GM18517 (cell line): ENCODE results near the gene CA5B.
"Not testable (repeated sequence)": the region's sequence is repeated elsewhere in the genome, so short reads cannot be mapped to it uniquely, and the experiment has no call there.

ENCODE experiments used
- ATAC-seq: cut with Tn5 transposase; IDR thresholded peaks from one replicate; pipeline ENCODE4 v1.9.1; 2021; ENCODE audit warnings: mild to moderate bottlenecking, moderate library complexity; ENCODE audit not compliant: unreplicated experiment

Gene CA5B

DNA sequence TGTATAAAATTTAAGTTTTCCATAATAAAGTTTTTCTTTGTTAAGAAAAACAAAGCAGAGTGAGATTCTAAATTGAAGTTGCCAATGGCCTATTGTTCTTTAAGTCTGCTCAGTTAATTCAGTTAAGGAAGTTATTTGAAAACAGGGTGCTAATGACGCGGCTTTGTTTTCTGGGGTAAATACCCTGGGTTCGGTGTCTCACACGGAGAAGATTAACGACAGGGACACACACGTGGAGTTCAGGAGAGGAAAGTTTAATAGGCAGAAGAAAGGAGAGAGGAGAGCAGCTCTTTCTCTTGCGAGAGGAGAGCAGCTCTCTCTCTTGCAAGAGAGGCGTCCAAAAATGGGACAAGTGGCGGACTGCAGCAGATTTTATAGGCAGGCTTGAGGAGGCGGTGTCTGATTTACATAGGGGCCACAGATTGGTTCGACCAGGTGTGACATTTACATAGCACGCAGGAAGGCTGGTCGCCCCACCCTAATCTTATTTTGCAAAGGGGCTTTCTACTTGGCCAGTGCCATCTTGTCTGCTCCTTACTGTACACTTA, 9.6 kb downstream of the CA5B start:
- no peak for ATAC-seq

DNA sequence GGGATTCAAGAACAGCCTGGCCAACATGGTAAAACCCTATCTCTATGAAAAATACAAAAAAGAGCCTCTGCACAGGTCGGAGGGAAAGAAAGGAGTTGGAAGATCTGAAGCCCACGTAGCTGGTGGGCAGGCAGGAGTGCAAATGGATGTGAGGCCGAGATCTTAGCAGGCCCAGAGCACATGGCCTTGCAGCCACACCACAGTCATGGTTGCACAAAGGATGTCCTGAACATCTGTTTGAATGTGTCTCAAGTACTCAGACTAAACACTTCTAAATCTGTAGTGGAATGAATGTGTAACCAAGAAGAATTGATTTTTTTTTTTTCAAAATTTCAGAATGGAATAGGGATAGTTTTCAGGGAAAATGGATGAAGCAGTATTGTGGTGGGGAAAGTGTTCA, 10.8 kb downstream of the CA5B start:
- no peak for ATAC-seq

DNA sequence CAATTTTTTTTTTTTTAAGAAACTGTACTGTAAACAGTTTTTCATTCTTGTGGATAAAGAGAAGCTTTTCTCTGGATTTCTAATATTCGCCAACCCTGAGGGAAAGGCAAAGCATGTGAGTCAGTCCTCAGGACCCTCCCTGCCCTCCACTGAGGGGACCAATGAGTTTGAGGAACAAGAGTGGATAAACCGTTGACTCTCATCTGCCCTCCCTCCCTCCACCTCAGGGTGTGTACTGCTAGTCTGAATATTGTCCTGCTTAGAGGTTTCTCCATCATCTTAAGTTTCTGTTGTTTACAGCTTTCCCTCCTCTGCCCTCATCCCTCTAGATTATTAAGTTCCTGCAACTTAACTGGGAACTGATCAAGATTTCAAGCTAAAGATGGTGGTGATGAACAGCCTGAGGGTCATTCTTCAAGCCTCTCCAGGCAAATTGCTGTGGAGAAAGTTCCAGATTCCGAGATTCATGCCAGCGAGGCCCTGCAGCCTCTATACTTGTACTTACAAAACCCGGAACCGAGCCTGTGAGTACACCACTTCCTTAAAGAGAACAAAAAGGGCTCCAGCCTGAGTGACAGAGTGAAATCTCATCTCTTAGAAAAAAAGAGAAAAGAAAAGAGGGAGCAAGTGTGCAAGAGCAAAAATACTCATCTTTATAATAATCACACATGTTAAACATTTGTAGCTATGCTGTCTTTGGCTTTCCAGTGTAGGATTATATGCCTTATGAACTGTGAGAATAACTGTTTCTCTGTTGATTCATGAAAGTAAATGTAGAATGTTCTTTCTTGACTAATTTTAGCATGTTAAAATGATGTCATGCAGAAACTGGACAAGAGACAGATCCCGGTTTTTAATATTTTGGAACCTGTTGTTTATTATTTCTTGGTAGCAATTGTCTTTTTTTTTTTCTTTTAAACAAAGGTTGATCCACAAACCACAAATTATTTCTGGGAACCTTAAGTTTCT, 11.9 kb downstream of the CA5B start:
- ATAC-seq = peak; percentile 83

DNA sequence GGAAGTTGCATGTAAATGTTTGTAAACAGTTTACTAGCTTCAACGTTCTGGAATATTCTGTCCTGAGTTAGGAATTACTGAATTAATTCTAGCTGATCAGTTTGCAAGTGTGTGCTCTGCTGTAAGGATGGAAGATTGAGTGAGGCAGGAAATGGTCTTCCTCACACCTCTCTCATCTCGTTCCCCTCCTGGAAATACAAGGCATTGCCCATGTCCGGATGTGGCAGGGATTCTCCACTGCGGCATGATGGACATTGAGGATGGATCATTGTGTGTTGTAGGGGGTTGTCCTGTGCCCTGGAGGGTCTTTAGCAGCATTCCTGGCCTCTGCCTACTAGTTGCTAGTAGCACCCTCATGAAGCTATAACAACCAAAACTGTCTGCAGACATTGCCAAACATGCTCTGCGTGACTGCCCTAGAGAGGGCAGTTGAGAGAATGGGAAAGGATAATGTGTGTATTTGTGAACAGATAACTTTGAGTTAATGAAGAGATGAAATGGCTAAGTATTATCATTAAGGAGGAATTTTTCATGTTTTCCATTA, 12.6 kb downstream of the CA5B start:
- ATAC-seq = no peak

DNA sequence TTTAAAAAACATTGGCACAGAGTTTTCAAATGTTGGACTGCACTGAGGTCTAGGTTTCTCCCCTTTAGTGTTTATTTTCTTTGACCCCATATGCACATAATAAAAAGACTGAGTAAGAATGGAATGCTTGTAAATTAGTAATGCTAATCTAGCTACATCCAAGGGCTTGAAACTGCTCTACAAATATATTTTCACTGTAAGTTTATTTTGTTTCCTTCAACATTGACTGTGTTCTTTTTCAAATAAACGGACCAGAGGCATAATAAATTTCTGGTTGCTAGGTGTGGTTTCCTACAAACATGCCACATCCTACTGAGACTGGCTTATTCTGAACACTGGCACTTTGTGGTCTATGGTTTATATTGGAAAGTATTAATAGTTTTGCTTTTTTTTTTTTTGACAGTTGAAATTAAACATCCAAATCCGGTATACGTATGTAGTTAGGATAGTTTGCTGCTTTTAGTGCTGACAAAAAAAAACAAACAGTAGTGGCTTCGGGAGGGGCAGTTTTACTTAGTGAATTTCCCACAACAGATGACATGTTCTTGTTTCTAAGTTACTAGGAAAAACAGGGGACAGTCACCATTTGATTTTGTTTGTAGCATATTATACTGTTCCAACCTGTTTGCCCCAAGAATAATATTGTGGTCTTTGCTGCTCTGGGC, 13.2 kb downstream of the CA5B start:
- ATAC-seq = no peak

DNA sequence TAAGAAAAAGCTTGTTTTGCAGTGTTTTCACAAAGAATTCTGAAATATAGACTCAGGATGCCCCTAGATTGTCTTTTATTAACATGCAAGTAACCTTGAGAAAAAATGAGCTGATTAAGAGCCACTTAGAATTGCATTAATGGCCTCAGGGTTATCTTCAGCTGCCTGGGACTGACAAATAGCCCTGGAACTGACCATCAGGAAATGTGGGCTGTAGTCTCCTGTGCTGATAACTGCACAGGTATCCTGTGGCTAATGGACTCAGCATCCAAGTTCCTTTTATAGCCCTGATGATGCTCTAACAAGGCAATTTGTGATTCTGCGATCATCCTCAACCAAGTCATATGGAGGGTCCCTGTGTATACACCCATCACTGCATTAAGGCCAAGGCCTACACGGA, 17.0 kb downstream of the CA5B start:
- no peak for ATAC-seq

DNA sequence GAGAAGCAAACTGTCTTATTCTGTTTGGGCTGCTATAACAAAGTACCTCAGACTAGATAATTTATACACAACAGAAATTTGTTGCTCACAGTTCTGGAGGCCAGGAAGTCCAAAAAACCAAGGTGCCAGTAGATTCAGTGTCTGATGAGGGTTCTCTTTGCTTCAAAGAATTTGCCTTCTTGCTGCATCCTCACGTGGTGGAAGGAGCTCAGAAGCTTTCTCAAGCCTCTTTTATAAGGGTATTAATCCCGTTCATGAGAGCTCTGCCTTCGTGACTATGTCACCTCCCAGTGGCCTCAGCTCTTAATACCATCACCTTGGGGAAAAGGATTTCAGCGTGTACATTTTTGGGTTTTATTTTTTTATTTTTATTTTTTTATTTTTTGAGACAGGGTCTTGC, 20.1 kb downstream of the CA5B start:
- ATAC-seq = no peak

DNA sequence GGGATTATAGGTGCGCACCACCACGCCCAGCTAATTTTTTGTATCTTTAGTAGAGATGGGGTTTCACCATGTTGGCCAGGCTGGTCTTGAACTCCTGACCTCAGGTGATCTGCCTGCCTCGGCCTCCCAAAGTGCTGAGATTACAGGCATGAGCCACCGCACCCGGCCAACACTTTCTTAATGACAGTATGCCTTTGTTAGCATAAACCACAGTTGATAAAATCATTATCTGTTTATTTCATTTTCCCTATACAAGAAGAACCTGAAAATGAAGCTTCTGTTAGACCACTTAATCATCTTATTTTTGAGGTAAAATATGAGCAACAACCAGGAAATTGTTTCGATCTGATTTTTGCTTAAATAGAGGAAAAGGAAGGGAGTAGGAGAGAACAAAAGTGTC, 21.8 kb downstream of the CA5B start:
- not testable (repeated sequence) for ATAC-seq

DNA sequence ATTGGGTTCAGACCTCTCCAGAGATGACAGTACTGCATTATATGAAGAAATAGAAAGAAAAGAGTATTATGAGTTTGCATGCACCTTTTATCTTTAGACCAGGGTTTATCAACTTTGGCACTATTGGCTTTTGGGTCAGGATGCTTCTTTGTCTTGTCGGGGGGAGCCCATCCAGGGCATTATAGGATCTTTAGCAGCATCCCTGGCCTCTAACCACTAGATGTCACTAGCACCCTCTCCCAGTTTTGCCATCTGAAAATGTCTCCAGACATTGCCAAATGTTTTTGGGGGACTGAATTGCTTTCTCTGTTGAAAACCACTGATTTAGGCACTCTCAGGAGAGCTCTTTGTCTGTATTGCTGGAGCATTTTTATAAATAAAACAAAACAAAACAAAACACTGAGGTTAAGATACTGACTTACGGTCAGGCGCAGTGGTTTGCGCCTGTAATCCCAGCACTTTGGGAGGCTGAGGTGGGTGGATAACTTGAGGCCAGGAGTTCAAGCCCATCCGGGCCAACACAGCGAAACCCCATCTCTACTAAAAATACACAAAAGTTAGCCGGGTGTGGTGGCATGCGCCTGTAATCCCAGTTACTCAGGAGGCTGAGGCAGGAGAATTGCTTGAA, 23.6 kb downstream of the CA5B start:
- ATAC-seq = no peak

DNA sequence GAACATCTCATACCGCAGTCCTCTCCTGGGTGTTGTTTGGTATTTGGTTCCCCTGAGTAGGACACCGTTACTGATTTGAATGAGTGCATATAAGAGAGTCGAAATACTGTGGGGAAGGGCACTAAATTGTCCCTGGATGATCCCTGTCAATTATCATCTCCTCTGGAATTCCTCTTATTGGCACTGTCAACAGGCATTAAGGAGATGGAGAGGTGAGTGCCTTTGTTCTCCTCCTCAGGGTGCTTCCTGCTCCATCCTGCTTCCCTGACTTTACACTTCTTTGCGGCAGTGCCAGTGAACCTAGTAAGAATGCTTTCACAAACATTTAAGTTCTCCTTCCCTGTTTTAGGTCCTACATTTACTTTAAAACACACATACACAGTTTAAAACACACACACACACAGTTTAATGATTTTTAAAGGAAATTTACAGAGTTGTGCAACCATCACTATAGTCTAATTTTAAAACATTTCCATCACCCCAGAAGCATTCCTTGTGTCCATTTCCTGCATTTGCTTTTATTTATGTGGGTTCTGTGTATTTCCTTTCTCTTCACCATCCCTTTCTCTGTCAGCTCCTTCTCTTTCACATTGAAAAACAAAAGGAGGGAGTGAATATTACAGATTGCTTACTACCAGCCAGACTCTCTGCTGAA, 31.4 kb downstream of the CA5B start:
- no peak for ATAC-seq

DNA sequence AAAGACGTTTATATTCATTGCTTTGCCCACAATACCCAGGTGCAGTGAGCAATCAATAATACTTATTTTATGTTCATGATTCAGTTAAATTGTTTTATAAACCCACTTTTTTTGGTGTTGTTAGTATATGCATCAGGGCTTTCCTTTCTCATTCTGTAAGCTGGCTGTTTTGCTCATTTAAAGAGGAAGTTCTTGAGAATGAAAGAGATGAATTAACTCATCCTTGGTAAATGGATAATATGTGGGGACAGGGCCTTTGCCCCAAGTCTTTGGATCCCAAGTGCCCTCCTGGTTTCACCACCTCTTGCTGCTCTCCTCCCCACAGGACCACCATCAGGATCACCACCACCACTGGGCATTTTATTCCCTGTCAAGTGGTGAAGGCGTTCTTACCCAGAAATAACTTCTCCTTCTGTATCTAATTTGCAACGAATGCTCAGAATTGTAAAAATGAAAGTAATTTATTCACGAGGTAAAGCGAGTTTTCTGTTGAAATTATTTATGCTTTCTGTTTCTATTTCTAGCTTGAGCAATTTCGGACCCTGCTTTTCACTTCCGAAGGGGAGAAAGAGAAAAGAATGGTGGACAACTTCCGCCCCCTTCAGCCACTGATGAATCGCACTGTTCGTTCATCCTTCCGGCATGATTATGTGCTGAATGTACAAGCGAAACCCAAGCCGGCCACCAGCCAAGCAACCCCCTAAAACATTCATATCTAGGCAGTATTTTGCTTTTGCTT, 44.1 kb downstream of the CA5B start:
- ATAC-seq = peak; percentile 85

DNA sequence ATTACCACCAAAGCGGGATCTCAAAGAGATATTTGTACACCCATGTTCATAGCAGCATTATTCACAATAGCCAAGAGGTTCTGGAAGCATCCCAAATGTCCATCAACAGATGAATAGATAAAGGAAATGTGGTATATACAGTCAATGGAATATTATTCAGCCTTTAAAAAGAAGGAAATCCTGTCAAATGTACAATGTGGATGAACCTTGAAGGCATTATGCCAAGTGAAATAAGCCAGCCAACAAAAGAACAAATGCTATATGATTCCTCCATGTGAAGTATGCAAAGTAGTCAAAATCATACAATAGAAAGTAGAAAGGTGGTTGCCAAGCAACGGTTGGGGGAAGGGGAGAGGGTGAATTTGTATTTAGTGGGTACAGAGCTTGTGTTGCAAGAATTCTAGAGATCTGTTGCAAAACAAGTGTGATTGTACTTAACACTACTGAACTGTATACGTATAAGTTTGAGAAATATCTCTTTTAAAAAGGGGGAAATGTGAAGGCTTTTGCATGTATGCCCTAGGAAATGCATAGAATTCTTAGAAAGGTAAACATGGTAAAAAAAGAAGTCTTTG, 47.2 kb downstream of the CA5B start:
- no peak for ATAC-seq

DNA sequence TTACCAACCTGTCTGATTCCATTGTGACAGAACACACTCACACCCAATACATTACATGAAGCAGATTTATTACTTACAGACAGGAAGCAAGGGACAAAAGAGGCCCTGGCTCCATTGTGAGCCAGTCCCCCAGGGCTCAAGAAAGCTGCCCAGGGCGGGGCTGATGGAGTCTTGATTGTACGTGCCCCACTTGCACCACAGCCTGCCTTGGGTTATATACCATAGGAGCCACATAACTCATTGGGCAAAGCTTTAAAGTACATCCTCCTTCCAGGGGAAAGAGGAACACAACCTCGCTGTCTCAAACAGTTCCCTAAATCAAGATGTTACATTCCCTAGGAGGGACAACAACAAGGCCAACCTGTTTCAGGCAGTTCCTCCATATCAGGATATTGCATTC, 48.8 kb downstream of the CA5B start:
- no peak for ATAC-seq

DNA sequence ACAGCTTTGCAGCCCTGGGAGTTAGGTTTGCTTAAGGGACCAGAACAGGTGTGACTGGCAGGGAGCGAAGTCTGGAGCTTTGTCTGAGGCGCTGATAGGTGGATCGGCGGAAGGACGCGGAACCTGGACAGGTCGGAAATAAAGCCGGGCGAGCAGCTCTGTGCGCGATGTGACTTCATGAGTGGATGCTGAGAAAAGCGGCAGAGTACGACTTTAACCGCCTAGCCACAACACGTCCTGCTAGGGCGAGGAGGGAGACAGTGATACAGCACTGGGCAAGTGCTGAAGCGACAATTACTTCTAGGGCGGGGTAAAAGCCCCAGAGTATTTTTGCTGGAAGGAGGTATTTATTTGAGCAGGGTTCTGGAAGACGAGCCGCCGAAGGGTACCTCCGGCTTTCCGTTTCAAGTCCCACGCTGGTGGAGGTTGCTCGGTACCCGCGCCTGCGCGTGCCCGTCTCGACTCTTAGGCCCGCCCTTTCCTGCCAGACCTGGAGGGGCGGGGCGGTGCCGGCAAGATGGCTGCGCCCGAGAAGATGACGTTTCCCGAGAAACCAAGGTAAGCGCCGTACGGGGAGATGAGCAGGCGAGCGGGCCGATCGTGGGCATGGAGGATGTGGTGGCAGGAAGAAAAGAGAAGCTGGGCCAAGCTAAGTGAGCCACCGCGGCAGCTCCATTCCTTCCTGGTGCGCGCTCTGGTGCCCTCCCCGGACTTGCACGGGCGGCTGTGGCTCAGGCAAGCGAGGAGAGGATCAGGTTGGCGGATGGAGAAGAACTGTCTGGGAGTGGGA, 52.1 kb downstream of the CA5B start, which contains the start of gene ZRSR2:
ZRSR2 (plus strand) TSS at position 506 of the 790 bp plus-strand sequence; CDS start at position 518, 12 bp downstream.
- peak; percentile 91 for ATAC-seq

DNA sequence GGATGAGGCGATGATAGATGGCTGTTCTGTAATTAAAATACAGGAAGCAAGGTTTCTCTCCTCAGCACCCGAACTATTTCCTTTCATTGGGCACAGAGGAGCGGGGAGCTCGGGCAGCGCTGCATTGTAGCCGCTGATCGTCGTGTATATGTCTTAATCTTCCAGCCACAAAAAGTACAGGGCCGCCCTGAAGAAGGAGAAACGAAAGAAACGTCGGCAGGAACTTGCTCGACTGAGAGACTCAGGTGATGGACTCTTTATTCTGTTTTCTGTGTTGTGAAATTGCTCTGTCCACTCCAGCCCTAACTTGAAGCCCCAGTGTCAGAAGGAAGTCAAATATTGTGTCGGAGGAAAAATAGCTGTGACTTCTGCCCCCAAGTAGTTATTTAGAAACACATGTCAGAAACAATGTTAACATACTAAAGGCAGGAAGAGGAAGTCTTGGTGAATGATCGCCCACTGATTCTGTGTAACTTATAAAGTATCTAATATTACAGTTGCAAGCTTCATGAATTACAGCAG, 52.8 kb downstream of the CA5B start:
- peak; percentile 13 for ATAC-seq

DNA sequence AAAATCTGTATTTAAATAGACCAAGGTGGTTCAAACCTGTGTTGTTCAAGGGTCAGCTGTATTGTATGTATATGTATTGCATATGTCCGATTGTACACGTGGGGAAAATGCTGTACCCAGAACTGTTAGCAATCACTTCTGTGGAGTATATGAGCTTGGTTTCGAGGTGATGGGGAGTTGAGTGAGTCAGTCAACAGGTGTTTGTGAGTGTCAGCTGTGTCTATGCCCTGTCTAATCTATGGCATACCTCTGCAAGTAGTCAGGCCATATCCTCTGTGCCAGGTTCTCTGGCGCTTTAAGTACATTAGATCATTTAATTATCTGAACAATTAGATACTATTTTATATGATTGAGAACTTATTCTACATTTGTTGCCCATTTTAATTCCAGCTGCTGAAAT, 59.6 kb downstream of the CA5B start:
- ATAC-seq = no peak

DNA sequence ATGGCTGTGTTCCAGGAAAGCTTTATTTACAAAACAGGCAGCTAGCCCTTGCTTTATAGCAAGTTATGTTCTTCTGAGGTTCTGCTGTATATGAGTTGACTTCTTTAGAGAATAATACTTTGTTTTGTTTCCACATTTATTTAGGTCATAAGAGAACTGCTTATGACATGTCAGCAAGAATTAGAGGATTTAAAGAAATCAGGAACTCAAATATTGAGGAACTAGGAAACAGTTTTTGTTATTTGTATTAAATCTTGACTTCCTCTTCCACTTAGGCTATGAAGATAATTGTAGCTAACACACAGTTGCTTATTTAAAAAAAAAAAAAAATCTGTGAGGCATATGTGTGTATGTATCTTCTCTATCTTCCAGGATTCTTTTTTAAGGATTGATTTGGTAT, 66.5 kb downstream of the CA5B start:
- no peak for ATAC-seq

DNA sequence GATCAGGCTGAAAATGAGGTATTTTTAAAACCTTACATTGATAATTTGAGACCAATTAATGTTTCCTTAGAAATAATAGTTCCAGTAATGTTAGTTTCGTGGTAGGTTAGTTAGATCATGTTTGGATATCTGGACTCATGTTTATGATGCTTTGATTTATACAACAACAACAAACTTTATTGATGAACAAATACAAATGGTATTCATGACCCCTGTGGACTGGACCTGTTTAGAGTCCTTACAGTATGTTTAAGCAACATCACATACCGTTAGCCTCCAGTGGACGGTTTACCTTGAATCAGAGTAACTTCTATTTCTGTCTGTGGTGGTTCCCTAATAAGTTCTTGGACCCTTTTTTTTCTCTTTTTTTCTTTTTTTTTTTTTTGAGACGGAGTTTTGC, 70.2 kb downstream of the CA5B start:
- ATAC-seq = no peak
